ENCODE results near the gene PKLR. TPM values are rescaled to one million over a fixed set of nuclear protein-coding genes. Genes with fewer than 3 reads are reported as not detected.

PKLR gene
- total RNA-seq, 1 experiment from 2014 or later, result not detected

- H3K36me3 Mint-ChIP-seq (ENCODE audit: insufficient read depth, unreplicated experiment), result peaks cover 77% of the 10 kb centered on the region
- Histone ChIP-seq H3K27me3 (replicated peaks; ENCODE audit: control insufficient read depth, insufficient read depth, low read length) (no peaks in the 10 kb centered on the region), H3K9me3 (no peaks in the 10 kb centered on the region), H3K36me3 (ENCODE audit: control insufficient read depth, insufficient read depth, low read length) (peaks cover 1% of the 10 kb centered on the region; the same call in 1 of the 2 replicates), H3K4me3 (ENCODE audit: low read depth, low read length) (peak overlapping the region; percentile 88), H3K4me1 (peaks cover 11% of the 10 kb centered on the region)
- no peaks in the 10 kb centered on the region for H3K27me3 Mint-ChIP-seq (ENCODE audit: insufficient read depth, unreplicated experiment)
- TF ChIP-seq, protein P1, sequence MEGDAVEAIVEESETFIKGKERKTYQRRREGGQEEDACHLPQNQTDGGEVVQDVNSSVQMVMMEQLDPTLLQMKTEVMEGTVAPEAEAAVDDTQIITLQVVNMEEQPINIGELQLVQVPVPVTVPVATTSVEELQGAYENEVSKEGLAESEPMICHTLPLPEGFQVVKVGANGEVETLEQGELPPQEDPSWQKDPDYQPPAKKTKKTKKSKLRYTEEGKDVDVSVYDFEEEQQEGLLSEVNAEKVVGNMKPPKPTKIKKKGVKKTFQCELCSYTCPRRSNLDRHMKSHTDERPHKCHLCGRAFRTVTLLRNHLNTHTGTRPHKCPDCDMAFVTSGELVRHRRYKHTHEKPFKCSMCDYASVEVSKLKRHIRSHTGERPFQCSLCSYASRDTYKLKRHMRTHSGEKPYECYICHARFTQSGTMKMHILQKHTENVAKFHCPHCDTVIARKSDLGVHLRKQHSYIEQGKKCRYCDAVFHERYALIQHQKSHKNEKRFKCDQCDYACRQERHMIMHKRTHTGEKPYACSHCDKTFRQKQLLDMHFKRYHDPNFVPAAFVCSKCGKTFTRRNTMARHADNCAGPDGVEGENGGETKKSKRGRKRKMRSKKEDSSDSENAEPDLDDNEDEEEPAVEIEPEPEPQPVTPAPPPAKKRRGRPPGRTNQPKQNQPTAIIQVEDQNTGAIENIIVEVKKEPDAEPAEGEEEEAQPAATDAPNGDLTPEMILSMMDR (IDR thresholded peaks at IDR 0.05; ENCODE audit: insufficient read depth in 1 of 2, low read depth in 1 of 2, low read length in 1 of 2, severe bottlenecking in 1 of 2, unreplicated experiment in 1 of 2), result no peak
- no peaks in the 10 kb centered on the region for H3K9me3 Mint-ChIP-seq (ENCODE audit: unreplicated experiment)
- DNase-seq, result no peak
- ChIA-PET POLR2A (no interaction called here), CTCF (interaction anchor here (1.0 to 1.1 kb wide), 2 partner anchors 74 to 75 kb away, joined by 3 to 6 read pairs; no protein-coding TSS in a partner anchor)
- H3K4me1 Mint-ChIP-seq (ENCODE audit: low read depth, unreplicated experiment), result peaks cover 12% of the 10 kb centered on the region
- no TSS peak for BruUV-seq (replicated peaks)
- intact Hi-C loops (cut with micrococcal nuclease; ENCODE audit: unreplicated experiment), result loop anchor here (10.0 kb wide), 1 partner anchor 269 kb away; no protein-coding TSS in a partner anchor
- H3K27ac Mint-ChIP-seq (ENCODE audit: unreplicated experiment), result peak overlapping the region; percentile 88
- H3K4me3 Mint-ChIP-seq (ENCODE audit: unreplicated experiment), result peak overlapping the region; percentile 94
These were observed 24.3 kb upstream of the PKLR start for GRCh38 chr1:155325603-155325893.

GRCh38 chr1:155324717-155325602 is 23.7 kb upstream of the PKLR start:
- H3K36me3 ChIP-seq (ENCODE audit: control insufficient read depth, insufficient read depth, low read length), result peaks cover 1% of the 10 kb centered on the region; the same call in 1 of the 2 replicates
- Mint-ChIP-seq H3K9me3 (ENCODE audit: unreplicated experiment) (no peaks in the 10 kb centered on the region), H3K27me3 (ENCODE audit: insufficient read depth, unreplicated experiment) (no peaks in the 10 kb centered on the region), H3K4me3 (ENCODE audit: unreplicated experiment) (peak overlapping the region; percentile 94), H3K36me3 (ENCODE audit: insufficient read depth, unreplicated experiment) (peaks cover 77% of the 10 kb centered on the region), H3K27ac (ENCODE audit: unreplicated experiment) (peak overlapping the region; percentile 88), H3K4me1 (ENCODE audit: low read depth, unreplicated experiment) (peaks cover 14% of the 10 kb centered on the region)
- CTCF ChIA-PET, result interaction anchor here (1.0 to 1.1 kb wide), 2 partner anchors 73 to 74 kb away, joined by 3 to 6 read pairs; no protein-coding TSS in a partner anchor
- peak; percentile 75 to 76 for DNase-seq
- peaks cover 11% of the 10 kb centered on the region for H3K4me1 ChIP-seq
- no peaks in the 10 kb centered on the region for H3K27me3 ChIP-seq (replicated peaks; ENCODE audit: control insufficient read depth, insufficient read depth, low read length)
- peak overlapping the region; percentile 88 for H3K4me3 ChIP-seq (ENCODE audit: low read depth, low read length)
- no peaks in the 10 kb centered on the region for H3K9me3 ChIP-seq
- intact Hi-C loops (cut with micrococcal nuclease; ENCODE audit: unreplicated experiment), result loop anchor here (10.0 kb wide), 1 partner anchor 270 kb away; no protein-coding TSS in a partner anchor
- TF ChIP-seq, protein P1 (IDR thresholded peaks at IDR 0.05; ENCODE audit: insufficient read depth in 1 of 2, low read depth in 1 of 2, low read length in 1 of 2, severe bottlenecking in 1 of 2, unreplicated experiment in 1 of 2), result peak; percentile 15 to 51
- POLR2A ChIA-PET, result interaction anchor here (1.3 kb wide), 1 partner anchor 52 kb away, joined by 16 read pairs; the partner anchor contains the start of gene CLK2
- TSS peak; percentile 25 for BruUV-seq (replicated peaks)

DNA sequence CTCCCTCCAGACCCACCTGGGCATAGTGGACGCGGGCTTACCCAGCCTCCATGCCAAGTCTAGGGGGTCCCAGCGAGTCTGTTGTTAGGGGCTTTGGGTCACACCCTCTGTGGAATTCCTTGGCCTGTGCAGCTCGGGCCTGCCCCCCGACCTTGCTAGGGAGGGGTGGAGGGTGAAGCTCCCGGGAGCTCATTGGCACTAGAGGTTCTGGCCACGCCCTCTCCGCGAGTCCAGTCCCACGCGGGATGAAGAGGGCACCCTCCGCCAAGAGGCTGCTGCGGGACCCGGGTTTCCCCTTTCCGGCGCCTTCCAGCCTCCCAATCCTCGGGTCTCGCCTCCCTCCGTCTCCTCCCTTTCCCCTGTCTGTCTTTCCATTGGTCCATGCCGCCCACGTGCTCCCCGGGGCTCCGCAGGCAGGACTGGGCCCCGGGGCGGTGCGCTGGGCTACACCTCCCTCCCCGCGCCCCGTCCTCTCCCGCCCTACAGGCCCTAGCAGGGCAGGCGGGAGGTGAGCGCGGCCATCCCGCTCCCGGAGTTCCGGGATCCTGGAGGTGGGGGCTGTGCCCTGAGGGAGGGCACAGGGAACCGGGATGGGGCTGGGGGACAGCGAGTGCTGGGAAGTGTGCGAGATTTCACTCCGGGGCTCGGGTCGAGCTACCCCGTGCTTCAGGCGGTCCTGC is 22.9 kb upstream of the PKLR start:
- BruUV-seq (replicated peaks), result no TSS peak
- peak overlapping the region; percentile 94 for H3K4me3 Mint-ChIP-seq (ENCODE audit: unreplicated experiment)
- peaks cover 16% of the 10 kb centered on the region for H3K4me1 Mint-ChIP-seq (ENCODE audit: low read depth, unreplicated experiment)
- Histone ChIP-seq H3K27me3 (replicated peaks; ENCODE audit: control insufficient read depth, insufficient read depth, low read length) (no peaks in the 10 kb centered on the region), H3K4me1 (peaks cover 11% of the 10 kb centered on the region), H3K9me3 (no peaks in the 10 kb centered on the region), H3K4me3 (ENCODE audit: low read depth, low read length) (peak overlapping the region; percentile 88), H3K36me3 (ENCODE audit: control insufficient read depth, insufficient read depth, low read length) (peaks cover 1% of the 10 kb centered on the region; the same call in 1 of the 2 replicates)
- no peaks in the 10 kb centered on the region for H3K9me3 Mint-ChIP-seq (ENCODE audit: unreplicated experiment)
- POLR2A ChIA-PET, result interaction anchor here (0.5 to 1.3 kb wide), 6 partner anchors 20 to 352 kb away, joined by 3 to 16 read pairs (median 4); partner anchors contain the start of genes CLK2, ENTREP3 and HCN3
- intact Hi-C loops (cut with micrococcal nuclease; ENCODE audit: unreplicated experiment), result loop anchor here (10.0 kb wide), 1 partner anchor 271 kb away; no protein-coding TSS in a partner anchor
- TF ChIP-seq, protein P1 (IDR thresholded peaks at IDR 0.05; ENCODE audit: insufficient read depth in 1 of 2, low read depth in 1 of 2, low read length in 1 of 2, severe bottlenecking in 1 of 2, unreplicated experiment in 1 of 2), result no peak
- peak overlapping the region; percentile 88 for H3K27ac Mint-ChIP-seq (ENCODE audit: unreplicated experiment)
- H3K27me3 Mint-ChIP-seq (ENCODE audit: insufficient read depth, unreplicated experiment), result no peaks in the 10 kb centered on the region
- DNase-seq, result peak; percentile 96 to 98
- H3K36me3 Mint-ChIP-seq (ENCODE audit: insufficient read depth, unreplicated experiment), result peaks cover 80% of the 10 kb centered on the region
- CTCF ChIA-PET, result interaction anchor here (0.6 to 3.1 kb wide), 14 partner anchors 16 to 1365 kb away, joined by 3 to 34 read pairs (median 6); partner anchors contain the start of genes CLK2 and FDPS

Data from Caco-2 (cell line).